VCaP (cell line): ENCODE measurements around the gene COL19A1.
"Not testable (repeated sequence)": the region's sequence is repeated elsewhere in the genome, so short reads cannot be mapped to it uniquely, and the experiment has no call there.

Experiments
- H3K27ac ChIP-seq: fragments of 450-650 bp; 2 replicates; pipeline ENCODE4 v1.5.1; 2017
- CTCF ChIP-seq: fragments of 450-650 bp; conservative IDR thresholded peaks from 2 replicates; pipeline ENCODE4 v1.5.1; 2017; ENCODE audit warnings: mild to moderate bottlenecking, moderate library complexity

The COL19A1 gene

GRCh38 chr6:69948479-69949114 lies 82.2 kb downstream of the COL19A1 start:
- H3K27ac ChIP-seq: no peak overlapping the region
- TF ChIP-seq CTCF: no peak

GRCh38 chr6:69953491-69953890 lies 87.1 kb downstream of the COL19A1 start:
- no peak for TF ChIP-seq CTCF
- no peak overlapping the region for H3K27ac ChIP-seq

GRCh38 chr6:69954733-69955132 lies 88.4 kb downstream of the COL19A1 start:
- TF ChIP-seq CTCF: no peak
- H3K27ac ChIP-seq: no peak overlapping the region

- no peak overlapping the region for H3K27ac ChIP-seq
- no peak for TF ChIP-seq CTCF
These were observed 91.7 kb downstream of the COL19A1 start for GRCh38 chr6:69957985-69958559.

- H3K27ac ChIP-seq: no peak overlapping the region
- no peak for TF ChIP-seq CTCF
These were observed 92.6 kb downstream of the COL19A1 start for GRCh38 chr6:69958978-69959377.

- H3K27ac ChIP-seq: not testable (repeated sequence)
These were observed 99.6 kb downstream of the COL19A1 start for GRCh38 chr6:69965974-69966373.

- no peak overlapping the region for H3K27ac ChIP-seq
- TF ChIP-seq CTCF: no peak
These were observed 106.8 kb downstream of the COL19A1 start for GRCh38 chr6:69973138-69973537.

GRCh38 chr6:69973763-69974162 lies 107.4 kb downstream of the COL19A1 start:
- H3K27ac ChIP-seq: no peak overlapping the region

More at GRCh38 chr6:69973763-69974162, 107.4 kb downstream of the COL19A1 start:
- TF ChIP-seq CTCF: no peak
